DND-41 (cell line): ENCODE results near the gene PHF2.

Experiments
- CTCF ChIP-seq: IDR thresholded peaks from 2 replicates; pipeline ENCODE4 v1.5.1; 2012; ENCODE audit warnings: borderline replicate concordance, low read length, moderate library complexity, mild to moderate bottlenecking; ENCODE audit not compliant: poor library complexity, severe bottlenecking; ENCODE audit errors: extremely low read depth
- EZH2 ChIP-seq: IDR thresholded peaks from 3 replicates; pipeline ENCODE4 v1.6.1; 2012; ENCODE audit warnings: borderline replicate concordance, low read depth, mild to moderate bottlenecking, moderate library complexity, low read length, inconsistent platforms; ENCODE audit not compliant: severe bottlenecking

- no peak for TF ChIP-seq CTCF
- no peak for TF ChIP-seq EZH2
Measured at GRCh38 chr9:93635186-93636107, 59.1 kb downstream of the PHF2 start.
